GM12878 (cell line): ENCODE data around the gene YY2. TPM values are rescaled to one million over a fixed set of nuclear protein-coding genes. Genes with fewer than 3 reads are reported as not detected.

Source experiments
- ATAC-seq: fragments of 200-7000 bp; cut with Tn5 transposase; 3 replicates; pipeline ENCODE4 v1.9.1; 2020; ENCODE audit warnings: mild to moderate bottlenecking, moderate library complexity
- BruUV-seq: library from RNA; stranded (reverse); fragments of 400-500 nt; replicated peaks from 2 replicates; lab custom pipeline; 2021; lab: Mats Ljungman, UMichigan
- CTCF ChIA-PET: fragments of 300-600 bp; sonication (Branson Sonifier 250); formaldehyde crosslinking; extraction: SDS; loops from one replicate; lab custom pipeline; 2021; ENCODE audit warnings: inconsistent platforms; lab: Yijun Ruan, JAX
- POLR2A ChIA-PET: fragments of 350-600 bp; formaldehyde crosslinking; extraction: SDS; loops from one replicate; lab custom pipeline; 2021; ENCODE audit warnings: inconsistent platforms; lab: Charles Lee
- RAD21 ChIA-PET: fragments of 300-600 bp; sonication (Branson Sonifier 250); formaldehyde crosslinking; loops from one replicate; lab custom pipeline; 2023; ENCODE audit warnings: antibody characterized with exemption; ENCODE audit not compliant: unreplicated experiment; lab: Charles Lee
- SMC1A ChIA-PET: fragments of 300-600 bp; sonication (Branson Sonifier 250); formaldehyde crosslinking; loops from one replicate; lab custom pipeline; 2023; ENCODE audit not compliant: unreplicated experiment, uncharacterized antibody; lab: Charles Lee
- DNase-seq: peaks from one replicate; pipeline ENCODE4 v3.0.0-alpha.2; 2011; ENCODE audit warnings: low read depth, low spot score
- FAIRE-seq: peaks from 3 replicates; lab custom pipeline; 2011; peaks lifted over from hg19 to GRCh38; lab: Jason Lieb, UNC
- H2AFZ ChIP-seq: 2 replicates; pipeline ENCODE4 v1.6.0; 2011; ENCODE audit warnings: low read depth, low read length, control low read depth; ENCODE audit not compliant: control insufficient read depth
- H3K27ac ChIP-seq: 2 replicates; pipeline ENCODE4 v1.5.1; 2011; ENCODE audit warnings: control low read depth; ENCODE audit not compliant: control insufficient read depth, insufficient read depth
- H3K27me3 ChIP-seq, 2 experiments: replicated peaks in 1 of 2; 2 replicates each; pipeline versions ENCODE4 v1.6.0 to v1.6.1; 2011; ENCODE audit warnings: low read length in 1 of 2; ENCODE audit not compliant: control insufficient read depth in 2 of 2, insufficient read depth in 2 of 2
- H3K36me3 ChIP-seq, 2 experiments: 2 replicates each; pipeline ENCODE4 v1.5.1; 2011; ENCODE audit warnings: low read length in 1 of 2; ENCODE audit not compliant: control insufficient read depth in 2 of 2, insufficient read depth in 2 of 2
- H3K4me1 ChIP-seq: 2 replicates; pipeline ENCODE4 v1.6.1; 2011; ENCODE audit warnings: mild to moderate bottlenecking, low read length, moderate library complexity, mixed read lengths; ENCODE audit not compliant: control insufficient read depth, insufficient read depth
- H3K4me2 ChIP-seq: 2 replicates; pipeline ENCODE4 v1.6.0; 2011; ENCODE audit warnings: control low read depth; ENCODE audit not compliant: control insufficient read depth, insufficient read depth
- H3K4me3 ChIP-seq: fragments of 200-600 bp; sonication (generic); 2 replicates; pipeline ENCODE4 v1.5.1; 2016
- H3K79me2 ChIP-seq: 2 replicates; pipeline ENCODE4 v1.6.0; 2011; ENCODE audit warnings: low read length; ENCODE audit not compliant: control insufficient read depth, insufficient read depth
- H3K9ac ChIP-seq: 2 replicates; pipeline ENCODE4 v1.8.0; 2011; ENCODE audit warnings: low read length, control low read depth, mixed read lengths; ENCODE audit not compliant: control insufficient read depth, insufficient read depth
- H3K9me3 ChIP-seq: replicated peaks from 3 replicates; pipeline ENCODE4 v1.5.1; 2011; ENCODE audit warnings: mild to moderate bottlenecking, low read length; ENCODE audit not compliant: control insufficient read depth, insufficient read depth
- H4K20me1 ChIP-seq: 2 replicates; pipeline ENCODE4 v1.6.0; 2011; ENCODE audit not compliant: control insufficient read depth, insufficient read depth
- MEF2B ChIP-seq: fragments of 450-650 bp; IDR thresholded peaks from 2 replicates; pipeline ENCODE4 v1.6.1; 2018; ENCODE audit warnings: mild to moderate bottlenecking, moderate library complexity; ENCODE audit not compliant: partially characterized antibody, poor library complexity, severe bottlenecking
- WGBS: methylation state at CpG from one replicate; pipeline ENCODE4 v1.1.6; 2016; ENCODE audit warnings: low lambda C conversion rate; ENCODE audit not compliant: insufficient replicate concordance, insufficient coverage; ENCODE audit errors: missing lambda C conversion rate; 5-methylcytosine and 5-hydroxymethylcytosine counted together
- in situ Hi-C: fragments of 300-500 bp; cut with MboI; formaldehyde crosslinking; loops from 9 replicates; pipeline ENCODE4 v1.14.3; 2018; ENCODE audit warnings: mixed read lengths
- intact Hi-C: fragments of 100-400 bp; cut with micrococcal nuclease; formaldehyde crosslinking; loops from one replicate; pipeline ENCODE4 v1.14.2; 2022; ENCODE audit not compliant: unreplicated experiment
- polyA plus RNA-seq, 11 experiments: library from polyadenylated mRNA; depleted of rRNA in 4 of 11; unstranded in 6 of 11; stranded (reverse) in 5 of 11; fragments of >200 nt; fragmentation: Nextera tagmentation in 4 of 11; fragmentation: Illumina TruSeq in 1 of 11; extraction: Ambion mirVana in 4 of 11; extraction: Trizol in 1 of 11; gene quantifications; 1 replicate in 1 of 11; 2 replicates in 10 of 11; pipeline versions ENCODE4 v1.2.1 to v1.2.3, GENCODE V29; 2011 to 2016; ENCODE audit warnings: inconsistent platforms in 2 of 11, missing spikeins in 2 of 11, low read depth in 1 of 11
- total RNA-seq, 4 experiments: library from RNA; depleted of rRNA in 3 of 4; stranded (reverse); fragments of >200 nt in 3 of 4; fragmentation: Illumina TruSeq in 1 of 4; extraction: Trizol in 1 of 4; gene quantifications; 2 replicates each; pipeline versions ENCODE4 v1.2.1 to v1.2.3, GENCODE V29; 2013 to 2021
- TF ChIP-seq, protein P1 (sequence below): fragments of 450-650 bp; IDR thresholded peaks from 2 replicates; pipeline ENCODE4 v1.6.1; 2016; ENCODE audit warnings: mild to moderate bottlenecking, moderate library complexity, borderline replicate concordance

The YY2 gene
- total and polyA plus RNA-seq, 10 of the 15 experiments (the other 5 are each of a cell fraction or from before 2014, with no cell fraction given), result 0.31 to 1.2 (median 0.74) TPM

DNA sequence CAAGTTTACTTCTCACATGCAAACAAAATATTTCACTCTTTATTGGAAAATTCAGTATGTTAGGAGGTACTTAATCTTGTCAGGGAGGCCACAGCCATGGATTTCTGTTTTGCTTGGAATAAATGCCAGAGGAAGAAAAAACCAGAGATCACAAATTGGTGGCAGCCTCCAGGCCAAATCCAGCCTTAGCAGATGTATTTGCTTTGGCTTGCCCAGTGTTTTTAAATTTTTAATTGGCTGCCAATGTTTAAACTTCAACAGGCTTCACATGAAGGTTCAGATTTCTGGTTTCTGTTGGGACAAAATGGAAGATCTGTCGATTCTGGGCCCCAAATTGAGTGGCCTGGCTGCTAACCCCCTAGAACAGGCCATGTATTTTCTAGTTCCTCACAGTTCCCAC, 19.2 kb downstream of the YY2 start:
- DNase-seq (no peak), FAIRE-seq (no peak), ATAC-seq (no peak)
- H3K4me3 ChIP-seq, result no peak overlapping the region
- H3K9ac ChIP-seq, result no peak overlapping the region
- TF ChIP-seq, protein P1, sequence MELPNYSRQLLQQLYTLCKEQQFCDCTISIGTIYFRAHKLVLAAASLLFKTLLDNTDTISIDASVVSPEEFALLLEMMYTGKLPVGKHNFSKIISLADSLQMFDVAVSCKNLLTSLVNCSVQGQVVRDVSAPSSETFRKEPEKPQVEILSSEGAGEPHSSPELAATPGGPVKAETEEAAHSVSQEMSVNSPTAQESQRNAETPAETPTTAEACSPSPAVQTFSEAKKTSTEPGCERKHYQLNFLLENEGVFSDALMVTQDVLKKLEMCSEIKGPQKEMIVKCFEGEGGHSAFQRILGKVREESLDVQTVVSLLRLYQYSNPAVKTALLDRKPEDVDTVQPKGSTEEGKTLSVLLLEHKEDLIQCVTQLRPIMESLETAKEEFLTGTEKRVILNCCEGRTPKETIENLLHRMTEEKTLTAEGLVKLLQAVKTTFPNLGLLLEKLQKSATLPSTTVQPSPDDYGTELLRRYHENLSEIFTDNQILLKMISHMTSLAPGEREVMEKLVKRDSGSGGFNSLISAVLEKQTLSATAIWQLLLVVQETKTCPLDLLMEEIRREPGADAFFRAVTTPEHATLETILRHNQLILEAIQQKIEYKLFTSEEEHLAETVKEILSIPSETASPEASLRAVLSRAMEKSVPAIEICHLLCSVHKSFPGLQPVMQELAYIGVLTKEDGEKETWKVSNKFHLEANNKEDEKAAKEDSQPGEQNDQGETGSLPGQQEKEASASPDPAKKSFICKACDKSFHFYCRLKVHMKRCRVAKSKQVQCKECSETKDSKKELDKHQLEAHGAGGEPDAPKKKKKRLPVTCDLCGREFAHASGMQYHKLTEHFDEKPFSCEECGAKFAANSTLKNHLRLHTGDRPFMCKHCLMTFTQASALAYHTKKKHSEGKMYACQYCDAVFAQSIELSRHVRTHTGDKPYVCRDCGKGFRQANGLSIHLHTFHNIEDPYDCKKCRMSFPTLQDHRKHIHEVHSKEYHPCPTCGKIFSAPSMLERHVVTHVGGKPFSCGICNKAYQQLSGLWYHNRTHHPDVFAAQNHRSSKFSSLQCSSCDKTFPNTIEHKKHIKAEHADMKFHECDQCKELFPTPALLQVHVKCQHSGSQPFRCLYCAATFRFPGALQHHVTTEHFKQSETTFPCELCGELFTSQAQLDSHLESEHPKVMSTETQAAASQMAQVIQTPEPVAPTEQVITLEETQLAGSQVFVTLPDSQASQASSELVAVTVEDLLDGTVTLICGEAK, result no peak
- TF ChIP-seq MEF2B, result no peak
- ChIA-PET CTCF (no interaction called here), RAD21 (no interaction called here), SMC1A (no interaction called here), POLR2A (no interaction called here)
- no peak overlapping the region for H2AFZ ChIP-seq
- no peaks in the 10 kb centered on the region for H3K9me3 ChIP-seq
- no peak overlapping the region for H3K4me2 ChIP-seq
- H3K27ac ChIP-seq, result no peak overlapping the region
- H3K27me3 ChIP-seq, result no peaks in the 10 kb centered on the region
- intact Hi-C loops, result no loop called here
- no peaks in the 10 kb centered on the region for H4K20me1 ChIP-seq
- no peaks in the 10 kb centered on the region for H3K79me2 ChIP-seq
- H3K36me3 ChIP-seq, result no peaks in the 10 kb centered on the region
- in situ Hi-C loops, result no loop called here
- H3K4me1 ChIP-seq, result no peaks in the 10 kb centered on the region
- no TSS peak for BruUV-seq
- WGBS, result 50% methylated on average over 1 of the region's 1 CpG
